HG02973 (cell line): Measurements from ENCODE around the gene FIGNL2.

Experiments
- ATAC-seq: cut with Tn5 transposase; IDR thresholded peaks from one replicate; pipeline ENCODE4 v1.9.1; 2021; ENCODE audit warnings: moderate library complexity; ENCODE audit not compliant: unreplicated experiment

The FIGNL2 gene

DNA sequence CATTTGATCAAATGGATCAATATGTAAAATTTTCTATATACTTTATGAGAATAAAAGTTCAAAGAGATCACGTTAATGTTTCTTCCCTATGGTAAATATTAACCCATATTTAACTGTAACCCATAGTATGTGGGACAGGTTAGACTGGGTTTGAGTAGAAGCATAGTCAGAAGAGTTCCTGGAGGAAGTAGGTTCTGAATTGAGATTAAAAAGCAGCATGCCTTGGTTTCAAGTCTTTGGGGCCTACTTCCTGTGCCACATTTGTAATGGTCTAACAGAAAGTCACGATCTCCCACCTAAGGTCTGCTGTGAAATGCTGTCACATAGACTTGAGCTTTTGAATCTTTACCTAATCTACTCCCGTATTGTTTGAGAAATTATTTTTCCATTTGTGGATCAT lies 63.8 kb downstream of the FIGNL2 start:
- no peak for ATAC-seq

DNA sequence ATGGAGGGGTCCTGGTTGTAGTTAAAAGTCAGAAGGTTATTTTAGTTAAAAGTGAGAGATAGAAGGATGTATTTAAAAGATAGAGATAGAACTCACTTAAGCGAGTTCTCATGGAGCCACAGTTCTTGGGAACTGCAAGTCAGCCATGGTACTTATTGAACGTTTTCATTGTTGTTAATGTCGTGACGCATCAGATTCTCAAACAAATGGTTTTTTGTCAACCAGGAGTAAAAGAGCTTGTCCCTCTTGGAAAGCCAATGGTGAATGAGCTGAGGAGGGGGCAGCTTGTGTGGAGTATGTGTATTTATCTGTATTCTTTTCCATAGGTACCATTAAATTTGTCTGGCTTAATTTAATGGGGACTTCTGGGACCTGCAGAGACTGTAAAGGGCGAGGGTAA lies 68.6 kb downstream of the FIGNL2 start:
- ATAC-seq: no peak

DNA sequence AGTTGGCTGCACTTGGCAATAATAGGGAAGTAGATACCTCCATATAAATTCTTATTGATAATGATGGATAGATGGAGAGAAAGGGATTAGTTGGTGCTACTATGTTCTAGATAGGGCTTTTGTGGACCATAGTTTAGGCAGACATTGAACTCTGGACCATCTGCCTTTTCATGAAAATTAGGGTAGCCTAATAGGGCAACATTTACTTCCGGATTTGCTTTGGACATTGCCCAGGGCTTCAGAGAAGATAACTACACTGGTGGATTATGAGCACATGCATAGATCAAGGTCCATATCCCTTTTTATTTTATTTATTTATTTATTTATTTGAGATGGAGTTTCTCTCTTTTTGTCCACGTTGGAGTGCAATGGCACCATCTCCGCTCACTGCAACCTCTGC lies 70.5 kb downstream of the FIGNL2 start:
- ATAC-seq: no peak

DNA sequence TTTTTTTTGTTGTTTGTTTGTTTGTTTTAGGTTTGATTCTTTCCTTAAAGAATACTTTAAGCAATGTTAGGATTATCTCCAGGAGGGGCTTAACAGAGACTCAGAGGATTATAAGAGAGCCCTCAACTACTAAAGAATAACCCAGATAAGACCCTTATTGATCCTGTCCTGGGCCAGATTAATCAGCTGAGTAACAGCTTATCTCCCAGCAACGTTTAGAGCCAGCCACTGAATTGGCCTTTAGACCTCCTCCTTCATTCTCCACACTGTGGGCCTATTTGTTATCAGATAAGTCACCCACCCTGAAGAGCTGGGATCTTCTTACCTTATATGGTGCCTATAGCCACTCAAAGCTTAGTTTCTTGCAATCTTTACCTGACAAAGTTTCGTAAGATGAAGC lies 71.1 kb downstream of the FIGNL2 start:
- ATAC-seq: no peak

DNA sequence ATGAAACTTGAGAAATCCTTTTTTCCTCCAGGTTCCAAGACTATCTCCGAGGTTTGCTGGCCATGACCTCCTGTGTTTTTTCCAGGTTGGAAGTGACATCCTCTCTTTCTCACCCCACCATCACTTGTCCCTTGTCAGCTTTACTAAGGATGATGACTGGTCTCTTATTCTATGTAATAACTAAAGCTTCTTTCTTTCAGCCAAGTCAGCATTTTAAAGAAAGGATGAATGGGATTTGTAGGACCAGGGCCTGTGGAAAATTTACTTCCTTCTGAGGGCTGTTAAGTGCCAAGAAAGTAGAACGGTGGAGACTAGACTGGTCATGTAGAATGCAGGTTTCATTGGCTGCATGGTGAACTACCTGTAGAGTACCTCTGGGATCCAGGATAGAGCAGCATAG lies 73.6 kb downstream of the FIGNL2 start:
- ATAC-seq: no peak

DNA sequence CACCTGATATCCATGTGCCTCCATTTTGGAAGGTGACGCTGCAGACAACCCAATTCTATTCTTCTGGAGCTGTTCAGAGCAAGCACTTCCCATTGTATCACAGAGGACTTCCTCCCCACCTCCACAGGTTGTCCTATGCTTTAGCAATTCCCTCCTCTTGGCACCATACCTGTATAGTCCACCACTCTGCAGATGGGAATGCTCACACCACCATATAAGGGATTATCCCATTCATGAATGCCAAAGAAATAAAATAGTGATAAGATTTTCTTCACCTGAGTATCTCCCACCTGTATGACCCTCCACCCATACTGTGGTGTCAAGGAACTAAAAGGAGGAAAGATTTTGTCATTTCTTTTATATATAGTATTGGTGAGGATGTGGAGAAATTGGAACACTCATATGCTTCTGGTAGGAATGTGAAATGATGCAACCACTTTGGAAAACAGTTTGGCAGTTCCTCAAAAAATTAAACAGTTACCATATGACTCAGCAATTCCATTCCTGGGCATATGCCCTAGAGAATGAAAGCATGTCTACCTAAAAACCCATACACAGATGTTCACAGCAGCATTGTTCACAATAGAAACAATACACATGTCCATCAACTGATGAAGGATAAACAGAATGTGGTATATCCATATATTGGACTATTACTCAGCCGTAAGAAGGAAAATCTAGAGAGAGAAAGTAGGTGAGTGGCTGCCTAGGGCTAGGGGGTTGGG lies 75.2 kb downstream of the FIGNL2 start:
- no peak for ATAC-seq

DNA sequence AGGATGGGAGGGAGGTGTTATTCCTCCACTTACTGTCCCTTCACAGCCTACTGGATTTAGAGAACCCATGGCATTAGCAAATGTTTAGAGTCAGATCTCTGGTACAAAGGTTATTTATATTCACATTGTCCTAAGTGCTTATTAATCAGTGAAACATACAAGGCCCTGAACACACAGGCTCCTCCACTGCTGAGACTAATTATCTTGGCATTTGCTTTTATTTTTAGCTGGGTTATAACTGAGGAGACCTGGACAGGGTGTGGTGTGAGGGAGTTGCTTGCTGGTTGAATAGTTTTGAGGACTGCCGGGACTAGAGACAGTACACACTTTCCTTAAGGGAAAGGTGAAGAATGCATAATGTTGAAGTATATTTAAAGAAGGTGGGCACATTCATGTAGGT lies 77.5 kb downstream of the FIGNL2 start:
- no peak for ATAC-seq
